GM19455 (cell line): ENCODE data around the gene DOCK3.
"Not testable (repeated sequence)": the region's sequence is repeated elsewhere in the genome, so short reads cannot be mapped to it uniquely, and the experiment has no call there.

Experiments
- ATAC-seq: cut with Tn5 transposase; IDR thresholded peaks from one replicate; pipeline ENCODE4 v1.9.1; 2021; ENCODE audit not compliant: unreplicated experiment

The DOCK3 gene

DNA sequence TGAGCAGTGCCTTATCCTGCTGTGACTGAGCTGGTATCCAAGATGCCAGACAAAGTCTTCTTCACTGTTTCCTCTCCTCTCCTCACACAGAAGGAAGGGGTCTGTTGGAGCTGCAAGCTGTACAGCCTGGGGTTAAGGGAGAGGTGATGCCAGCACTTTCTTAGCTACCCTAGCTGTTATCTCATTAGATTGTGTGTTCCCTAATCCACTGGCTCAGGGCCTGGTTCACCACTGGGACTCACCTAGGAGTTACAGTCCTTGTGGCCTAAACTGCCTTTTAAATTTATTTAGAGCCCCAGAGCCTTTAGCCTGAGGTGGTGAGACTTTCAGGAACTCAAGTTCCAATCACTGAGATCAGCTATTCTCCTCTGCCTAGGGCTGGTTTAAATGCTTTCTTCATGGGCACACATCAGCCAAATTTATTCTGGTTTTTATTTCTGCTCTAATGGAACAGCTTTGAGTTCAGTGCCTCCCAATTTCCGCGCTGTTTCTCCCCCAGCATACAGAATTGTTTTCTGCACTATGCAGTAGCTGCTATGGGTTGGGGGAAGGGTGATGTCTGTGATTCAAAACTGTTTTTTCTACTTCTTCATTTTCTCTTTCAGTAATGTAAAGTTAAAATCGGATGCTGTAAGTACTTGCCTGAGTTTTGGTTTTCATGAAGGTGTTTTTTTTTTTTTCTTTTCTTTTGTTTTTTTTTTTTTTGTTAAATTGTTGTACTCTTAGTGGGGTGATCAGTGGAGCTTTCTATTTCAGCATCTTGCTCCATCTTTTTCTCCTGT lies 198.8 kb downstream of the DOCK3 start:
- ATAC-seq, result peak; percentile 94

DNA sequence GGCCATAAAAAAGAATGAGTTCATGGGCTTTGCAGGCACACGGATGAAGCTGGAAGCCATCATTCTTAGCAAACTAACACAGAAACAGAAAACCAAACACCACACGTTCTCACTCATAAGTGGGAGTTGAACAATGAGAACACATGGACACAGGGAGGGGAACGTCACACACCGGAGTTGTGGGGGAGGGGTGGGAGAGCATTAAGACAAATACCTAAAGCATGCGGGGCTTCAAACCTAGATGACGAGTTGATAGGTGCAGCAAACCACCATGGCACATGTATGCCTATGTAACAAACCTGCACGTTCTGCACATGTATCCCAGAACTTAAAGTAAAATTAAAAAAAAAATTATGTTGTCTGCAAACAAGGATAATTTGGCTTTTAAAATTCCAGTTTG lies 200.1 kb downstream of the DOCK3 start:
- not testable (repeated sequence) for ATAC-seq

DNA sequence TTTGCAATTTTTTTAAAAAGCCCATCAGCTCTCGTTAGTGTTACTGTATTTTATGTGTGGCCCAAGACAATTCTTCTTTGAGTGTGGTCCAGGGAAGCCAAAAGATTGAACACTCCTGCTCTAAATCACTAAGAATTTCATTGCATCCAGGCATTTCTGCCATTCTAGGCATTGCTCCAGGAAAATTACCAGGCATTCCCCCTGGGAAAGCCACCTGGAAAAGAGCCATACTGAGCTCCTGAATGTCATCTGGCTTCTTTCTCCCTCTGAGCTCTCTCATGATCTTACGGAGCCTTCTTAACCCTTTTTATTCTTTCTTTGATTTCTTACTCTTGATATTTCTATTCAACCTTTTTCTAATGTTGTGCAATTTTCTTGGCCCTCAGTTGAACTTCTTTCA lies 202.2 kb downstream of the DOCK3 start:
- ATAC-seq, result no peak

DNA sequence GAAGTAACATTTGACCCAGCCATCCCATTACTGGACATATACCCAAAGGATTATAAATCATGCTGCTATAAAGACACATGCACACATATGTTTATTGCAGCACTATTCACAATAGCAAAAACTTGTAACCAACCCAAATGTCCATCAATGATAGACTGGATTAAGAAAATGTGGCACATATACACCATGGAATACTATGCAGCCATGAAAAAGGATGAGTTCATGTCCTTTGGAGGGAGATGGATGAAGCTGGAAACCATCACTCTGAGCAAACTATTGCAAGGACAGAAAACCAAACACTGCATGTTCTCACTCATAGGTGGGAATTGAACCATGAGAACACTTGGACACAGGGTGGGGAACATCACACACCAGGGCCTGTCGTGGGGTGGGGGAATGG lies 208.0 kb downstream of the DOCK3 start:
- ATAC-seq, result not testable (repeated sequence)

DNA sequence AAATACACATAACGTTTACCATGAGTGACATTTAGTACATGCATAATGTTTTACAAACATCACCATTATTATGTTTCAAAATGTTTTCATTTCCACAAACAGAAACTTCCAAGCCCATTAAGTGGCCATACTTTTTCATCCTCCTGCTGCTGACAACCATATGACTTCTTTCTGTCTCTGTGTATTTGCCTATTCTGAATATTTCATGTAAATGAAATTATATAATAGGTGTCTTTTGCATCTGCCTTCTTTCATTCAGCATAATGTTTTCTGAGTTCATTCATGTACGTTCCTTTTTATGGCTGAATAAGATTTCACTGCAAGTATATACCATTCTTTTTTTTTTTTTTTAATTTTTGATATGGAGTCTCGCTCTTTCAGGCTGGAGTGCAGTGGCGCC lies 209.0 kb downstream of the DOCK3 start:
- no peak for ATAC-seq

DNA sequence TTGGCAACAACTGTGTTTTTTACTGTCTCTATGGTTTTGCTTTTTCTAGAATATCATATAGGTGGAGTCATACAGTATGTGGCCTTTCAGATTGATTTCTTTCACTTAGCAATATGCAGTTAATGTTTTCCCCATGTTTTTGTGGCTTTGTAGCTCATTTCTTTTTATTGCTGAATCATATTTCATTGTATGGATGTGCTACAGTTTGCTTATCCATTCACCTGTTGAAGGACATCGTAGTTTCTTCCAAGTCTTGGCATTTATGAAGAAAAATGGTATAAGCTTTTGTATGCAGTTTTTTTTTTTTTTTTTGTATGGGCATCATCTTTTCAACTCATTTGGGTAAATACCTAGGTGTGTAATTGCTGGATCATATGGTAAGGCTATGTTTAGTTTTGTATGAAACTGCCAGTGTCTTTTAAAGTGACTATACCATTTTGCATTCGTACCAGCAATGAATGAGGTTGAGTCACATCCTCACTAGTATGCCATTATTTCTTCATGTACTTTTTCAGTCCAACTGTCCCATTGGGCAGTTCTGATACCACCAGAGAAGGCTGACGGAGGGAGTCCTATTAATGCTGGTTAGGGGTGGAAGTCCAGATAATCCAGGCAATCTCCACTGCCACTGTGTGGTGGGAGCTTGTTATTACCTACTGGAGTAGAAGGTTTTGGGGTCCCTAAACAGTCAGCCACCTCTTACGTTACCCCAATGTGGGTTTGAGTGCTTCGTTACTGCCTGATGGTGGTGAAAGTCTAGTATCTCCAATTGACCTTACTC lies 210.5 kb downstream of the DOCK3 start:
- ATAC-seq, result no peak

DNA sequence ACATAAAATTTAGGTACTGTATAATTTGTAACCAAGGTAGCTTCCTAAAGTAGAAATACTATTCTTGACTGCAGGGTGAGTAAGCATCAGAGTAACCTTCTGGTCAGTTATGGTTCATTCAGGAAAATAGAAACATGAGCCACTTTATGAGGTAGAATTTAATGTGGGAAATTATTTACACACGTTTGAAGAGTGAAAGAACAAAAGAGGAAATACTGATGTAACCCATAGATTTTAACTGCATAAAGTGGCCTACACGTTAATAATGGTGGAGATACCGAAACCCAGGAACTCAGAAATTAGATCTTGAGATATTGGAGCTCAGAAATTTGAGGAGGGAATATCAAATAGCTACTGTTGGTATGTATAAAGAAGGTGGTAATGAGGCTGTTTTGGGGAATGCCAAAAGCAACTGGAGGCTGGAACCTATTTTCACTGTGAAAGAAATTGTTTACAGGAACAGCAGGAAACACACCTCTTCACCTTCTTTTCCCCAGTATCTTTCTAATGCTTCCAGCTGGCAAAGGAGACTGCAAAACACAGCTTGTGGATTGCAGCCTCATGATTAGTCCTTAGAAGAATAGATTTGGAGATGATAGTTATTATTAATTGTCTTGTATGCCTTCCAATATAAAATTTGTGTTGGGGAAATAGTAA lies 216.1 kb downstream of the DOCK3 start:
- no peak for ATAC-seq

DNA sequence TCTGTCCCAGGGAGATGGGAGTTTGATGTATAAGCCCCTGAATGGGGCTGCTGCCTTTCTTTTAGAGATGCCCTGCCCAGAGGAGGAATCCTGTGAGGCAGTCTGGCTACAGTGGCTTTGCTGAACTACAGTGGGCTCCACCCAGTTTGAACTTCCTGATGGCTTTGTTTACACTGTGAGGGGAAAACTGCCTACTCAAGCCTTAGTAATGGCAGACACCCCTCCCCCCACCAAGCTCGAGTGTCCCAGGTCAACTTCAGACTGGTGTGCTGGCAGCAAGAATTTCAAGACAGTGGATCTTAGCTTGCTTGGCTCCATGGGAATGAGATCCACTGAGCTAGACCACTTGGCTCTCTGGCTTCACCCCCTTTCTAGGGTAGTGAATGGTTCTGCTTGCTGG lies 226.4 kb downstream of the DOCK3 start:
- ATAC-seq, result not testable (repeated sequence)

DNA sequence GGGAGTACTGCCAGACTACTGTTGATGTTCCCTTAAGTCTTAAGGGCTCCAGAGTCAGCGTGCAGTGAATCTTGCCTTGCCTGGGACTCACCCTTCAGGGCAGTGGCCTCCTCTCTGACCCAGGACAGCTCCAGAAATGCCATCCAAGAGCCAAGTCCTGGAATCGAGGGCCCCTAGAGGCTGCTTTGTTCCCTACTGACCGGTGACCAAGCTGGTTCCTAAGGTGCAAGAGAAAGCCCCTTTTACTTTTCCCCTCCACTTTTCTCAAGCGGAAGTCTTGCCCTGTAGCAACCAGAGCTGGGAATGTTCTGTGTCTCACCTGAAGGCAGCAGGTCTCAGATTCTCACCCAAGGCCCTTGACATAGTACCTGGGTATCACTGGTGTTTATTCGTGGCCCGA lies 238.0 kb downstream of the DOCK3 start:
- no peak for ATAC-seq

DNA sequence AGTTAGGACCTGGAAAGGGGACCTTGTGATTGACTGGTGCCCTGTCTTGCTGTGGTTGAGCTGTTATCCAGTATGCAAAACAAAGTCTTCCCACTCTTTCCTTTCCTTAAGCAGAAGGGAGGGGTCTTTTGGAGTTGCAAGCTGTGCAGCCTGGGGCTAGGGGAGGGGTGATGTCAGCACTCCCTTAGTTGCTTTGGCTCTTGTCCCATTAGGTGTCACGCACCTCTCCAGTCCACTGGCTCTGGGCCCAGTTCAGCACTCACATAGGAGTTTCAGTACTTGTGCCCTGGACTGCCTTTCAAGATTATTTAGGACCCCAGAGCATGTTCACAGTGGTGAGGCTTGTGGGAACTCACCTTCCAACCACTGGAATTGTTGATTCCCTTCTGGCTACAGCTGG lies 238.5 kb downstream of the DOCK3 start:
- no peak for ATAC-seq

DNA sequence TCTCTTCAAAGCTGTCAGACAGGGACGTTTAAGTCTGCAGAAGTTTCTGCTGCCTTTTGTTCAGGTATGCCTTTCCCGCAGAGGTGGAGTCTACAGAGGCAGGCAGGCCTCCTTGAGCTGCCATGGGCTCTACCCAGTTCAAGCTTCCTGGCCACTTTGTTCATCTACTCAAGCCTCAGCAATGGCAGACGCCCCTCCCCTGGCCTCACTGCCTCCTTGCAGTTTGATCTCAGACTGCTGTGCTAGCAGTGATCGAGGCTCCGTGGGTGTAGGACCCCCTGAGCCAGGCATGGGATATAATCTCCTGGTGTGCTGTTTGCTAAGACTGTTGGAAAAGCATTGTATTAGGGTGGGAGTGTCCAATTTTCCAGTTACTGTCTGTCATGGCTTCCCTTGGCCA lies 247.3 kb downstream of the DOCK3 start:
- ATAC-seq, result not testable (repeated sequence)

DNA sequence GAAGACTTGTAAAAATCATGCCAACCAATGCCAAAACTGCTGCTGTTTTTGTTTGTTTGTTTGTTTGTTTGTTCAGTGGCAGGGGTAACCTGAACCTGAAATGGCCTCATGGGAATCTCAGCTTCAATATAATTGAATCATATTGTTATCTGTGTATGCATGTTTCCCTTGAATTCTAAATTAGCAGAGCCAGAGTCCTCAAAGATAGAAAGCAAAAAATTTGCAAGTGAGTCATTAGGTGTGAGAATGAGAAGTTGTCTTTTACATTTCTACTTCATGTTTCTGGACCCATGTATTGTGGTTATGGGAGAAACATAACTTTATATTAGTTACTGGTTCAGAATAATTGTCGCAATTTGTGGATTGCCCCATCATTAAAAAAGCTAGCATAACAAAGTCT lies 249.2 kb downstream of the DOCK3 start:
- ATAC-seq, result no peak

DNA sequence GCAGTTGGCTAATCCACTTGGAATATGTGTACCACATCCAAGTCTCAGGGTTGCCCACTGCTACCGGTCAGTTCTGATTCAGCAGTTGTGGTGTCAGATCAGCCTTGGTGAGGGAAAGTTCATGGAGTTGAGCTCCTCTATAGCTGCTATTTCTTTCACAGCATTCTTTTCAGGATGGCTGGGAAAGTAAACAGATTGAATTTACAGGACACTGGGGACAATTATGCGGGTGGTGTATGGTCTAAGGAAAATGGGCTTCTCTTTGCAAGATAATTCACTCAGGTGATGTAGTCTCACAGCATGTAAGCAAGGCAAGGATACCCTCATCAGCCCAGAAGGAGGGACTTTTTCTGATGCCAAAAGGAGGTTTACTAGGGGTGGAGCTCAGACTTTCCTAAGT lies 249.9 kb downstream of the DOCK3 start:
- no peak for ATAC-seq

DNA sequence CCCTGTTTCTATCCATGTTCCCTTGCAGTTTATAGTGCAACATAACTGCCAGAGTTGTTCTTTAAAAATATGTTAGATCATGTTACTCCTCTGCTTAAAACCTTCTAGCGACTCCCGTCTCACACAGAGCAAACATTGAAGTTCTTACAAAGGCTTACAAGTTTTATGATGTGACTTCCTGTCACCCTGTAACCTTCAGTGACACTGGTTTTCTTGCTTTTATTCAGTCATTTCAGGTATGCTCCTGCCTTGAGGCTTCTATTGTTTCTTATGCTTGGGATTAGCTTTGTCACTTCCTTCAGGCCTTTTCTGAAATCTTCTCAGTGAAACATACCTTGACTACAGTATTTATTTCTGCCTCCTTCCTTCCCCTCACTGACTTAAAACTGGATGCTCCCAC lies 252.1 kb downstream of the DOCK3 start:
- no peak for ATAC-seq

DNA sequence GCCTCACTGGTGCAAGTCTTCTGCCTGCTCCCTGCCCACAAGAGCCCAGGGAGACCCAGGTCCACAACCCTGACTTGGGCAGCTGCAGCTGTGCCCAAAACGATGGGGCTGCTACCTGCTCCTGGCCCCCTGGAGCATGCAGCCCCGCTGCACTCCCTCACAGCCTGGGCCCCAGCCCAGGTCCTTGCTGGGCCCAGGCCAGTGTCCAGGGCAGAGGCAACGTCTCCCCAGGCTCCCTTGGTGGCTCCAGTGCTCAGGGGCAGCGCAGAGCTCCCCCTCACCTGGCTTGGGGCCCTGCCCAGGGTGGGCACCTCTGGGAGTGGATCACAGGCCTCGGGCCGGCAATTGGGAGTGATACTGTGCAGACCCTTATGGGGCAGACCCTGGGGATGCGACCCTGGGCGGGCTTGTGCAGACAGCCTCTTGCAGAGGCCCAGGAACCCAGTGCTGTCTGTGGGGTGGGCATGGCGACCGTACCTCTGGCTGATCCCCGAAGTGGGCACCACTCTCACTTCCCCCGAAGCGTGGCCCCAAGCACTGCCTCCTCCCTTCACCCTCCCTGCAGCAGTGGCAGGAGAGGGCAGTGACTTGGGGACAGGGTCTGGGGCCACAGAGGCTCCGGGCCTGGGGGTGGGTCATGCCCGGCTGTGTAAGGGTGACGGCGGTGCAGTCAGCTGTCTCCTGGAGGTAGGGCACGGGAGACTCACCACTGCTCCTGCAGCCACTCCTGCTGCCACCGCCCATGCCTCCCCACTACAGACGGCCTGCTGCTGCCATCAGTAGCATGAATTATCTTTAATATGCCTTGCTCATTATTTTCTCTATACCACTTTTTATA lies 255.9 kb downstream of the DOCK3 start:
- no peak for ATAC-seq

DNA sequence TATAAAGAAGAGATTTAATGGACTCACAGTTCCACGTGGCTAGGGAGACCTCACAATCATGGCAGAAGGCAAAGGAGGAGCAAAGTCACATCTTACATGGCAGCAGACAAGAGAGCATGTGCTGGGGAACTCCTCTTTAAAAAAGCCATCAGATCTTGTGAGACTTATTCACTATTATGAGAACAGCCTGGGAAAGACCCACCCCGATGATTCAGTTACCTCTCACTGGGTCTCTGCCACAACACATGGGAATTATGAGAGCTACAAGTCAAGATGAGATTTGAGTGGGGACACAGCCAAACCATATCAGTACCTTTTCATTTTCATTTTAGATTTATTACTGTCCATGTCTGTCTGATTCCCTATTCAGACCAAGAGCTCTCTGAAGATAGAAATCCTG lies 258.2 kb downstream of the DOCK3 start:
- ATAC-seq, result not testable (repeated sequence)

DNA sequence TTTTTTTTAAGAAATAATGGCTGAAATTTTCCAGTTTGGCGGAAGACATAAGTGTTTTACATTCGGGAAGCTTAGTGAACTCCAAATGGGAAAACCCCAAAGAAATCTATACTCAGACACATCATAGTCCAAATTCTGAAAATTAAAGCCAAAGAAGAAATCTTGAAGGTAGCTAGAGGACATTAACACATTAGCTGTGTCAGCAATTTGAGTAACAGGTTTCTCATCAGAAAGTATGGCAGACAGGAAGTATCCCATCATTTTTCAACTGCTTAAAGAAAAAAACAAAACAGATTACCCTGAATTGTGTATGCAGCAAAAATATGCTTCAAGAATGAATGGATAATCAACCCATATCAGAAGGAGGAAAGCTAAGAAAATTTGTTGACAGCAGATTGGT lies 261.7 kb downstream of the DOCK3 start:
- no peak for ATAC-seq

DNA sequence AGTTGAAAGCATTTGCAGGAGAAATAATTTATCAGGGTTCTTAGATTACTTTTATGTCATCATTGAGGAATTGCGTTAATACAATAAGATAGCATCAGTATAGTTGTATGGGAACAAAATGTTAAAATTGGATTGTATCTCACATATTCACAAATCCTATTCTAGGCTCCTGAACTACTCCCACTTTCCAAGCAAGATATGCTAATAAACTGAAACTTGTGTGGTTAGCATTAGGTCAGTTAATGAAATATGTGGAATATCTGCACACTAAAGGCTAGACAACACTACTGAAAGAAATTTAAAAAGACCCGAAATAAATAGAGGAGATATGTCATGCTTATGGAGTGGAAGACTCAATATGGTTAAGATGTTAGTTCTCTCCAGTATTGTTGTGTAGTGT lies 272.7 kb downstream of the DOCK3 start:
- no peak for ATAC-seq

DNA sequence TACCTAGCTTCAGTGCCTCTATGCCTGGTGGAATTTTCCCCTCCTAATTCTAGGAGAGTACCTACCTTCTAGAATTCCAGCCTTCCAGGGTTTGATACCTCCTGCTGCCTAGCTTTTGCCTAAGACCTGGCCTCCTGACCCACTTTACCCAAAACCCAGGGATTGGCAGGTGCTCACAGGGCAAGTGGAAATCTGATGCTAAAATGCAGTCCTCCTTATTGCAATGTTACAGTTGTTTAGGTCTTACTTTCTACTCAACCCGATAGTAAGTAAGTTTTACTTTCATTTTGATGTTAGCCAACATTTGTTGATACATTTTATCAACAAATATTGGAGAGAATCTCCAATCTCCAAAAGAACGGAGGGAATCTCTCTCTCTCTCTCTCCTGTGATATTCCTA lies 275.9 kb downstream of the DOCK3 start:
- no peak for ATAC-seq

DNA sequence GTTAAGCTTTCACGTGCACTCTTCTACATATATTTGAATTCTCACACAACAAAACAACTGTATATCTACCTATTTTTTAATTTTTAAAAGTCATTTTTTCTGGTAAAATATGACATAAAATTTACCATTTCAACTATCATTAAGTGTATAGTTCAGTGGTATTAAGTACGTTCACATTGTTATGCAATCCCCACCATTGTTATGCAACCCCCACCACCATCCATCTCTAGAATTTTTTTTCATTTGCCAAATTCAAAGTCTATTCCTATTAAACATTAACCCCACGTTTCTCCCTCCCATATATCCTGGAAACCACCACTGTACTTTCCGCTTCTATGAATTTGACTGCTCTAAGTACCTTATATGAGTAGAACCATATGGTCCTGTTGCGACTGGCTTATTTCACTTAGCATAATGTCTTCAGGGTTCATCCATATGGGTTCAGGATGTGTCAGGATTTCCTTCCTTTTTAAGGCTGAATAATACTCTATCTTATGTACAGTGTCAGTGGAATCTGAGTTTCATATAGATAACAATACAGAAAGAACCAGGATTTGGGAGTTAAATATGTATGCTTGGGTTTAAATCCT lies 279.2 kb downstream of the DOCK3 start:
- ATAC-seq, result no peak

DNA sequence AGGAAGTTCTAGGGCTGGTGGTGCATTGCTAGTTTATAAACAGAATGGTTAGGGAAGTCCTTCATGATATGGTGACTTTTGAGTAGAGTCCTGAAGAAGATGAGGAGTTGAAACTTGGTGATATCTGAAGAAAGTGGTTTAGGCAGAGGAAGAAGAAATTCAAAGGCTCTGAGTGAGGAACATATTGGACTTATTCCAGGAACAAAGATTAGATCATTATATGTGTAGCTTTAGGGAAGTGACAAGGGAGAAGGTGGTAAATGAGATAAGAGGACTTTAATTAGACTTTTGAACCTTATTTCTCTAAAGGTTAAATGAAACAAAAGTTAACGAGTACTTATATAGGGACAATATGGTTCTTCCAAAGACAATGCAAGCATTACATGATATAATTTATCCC lies 286.7 kb downstream of the DOCK3 start:
- no peak for ATAC-seq
